Esophagus muscularis mucosa (tissue), 4 donors: ENCODE data around the gene AUTS2.

Source experiments
- EP300 ChIP-seq: sonication (generic); formaldehyde crosslinking; IDR thresholded peaks from one replicate; pipeline ENCODE4 v1.6.1; 2017; ENCODE audit warnings: antibody characterized with exemption
- POLR2A ChIP-seq: fragments of 450-650 bp; IDR thresholded peaks from one replicate; pipeline ENCODE4 v1.6.1; 2017; ENCODE audit warnings: antibody characterized with exemption, moderate library complexity, mild to moderate bottlenecking, low read depth
- POLR2AphosphoS5 ChIP-seq, 2 donors: sonication (generic); formaldehyde crosslinking; IDR thresholded peaks; one replicate each; pipeline ENCODE4 v1.6.1; 2017; ENCODE audit warnings: antibody characterized with exemption in 2 of 2
- TF ChIP-seq, protein P1 (sequence below), 3 experiments: fragments of 200-600 bp in 2 of 3; fragments of 450-650 bp in 1 of 3; sonication (generic) in 2 of 3; IDR thresholded peaks; one replicate each; pipeline ENCODE4 v1.5.1; 2017 to 2019; ENCODE audit warnings: antibody characterized with exemption in 3 of 3, mild to moderate bottlenecking in 2 of 3, moderate library complexity in 1 of 3

- TF ChIP-seq, protein P1, sequence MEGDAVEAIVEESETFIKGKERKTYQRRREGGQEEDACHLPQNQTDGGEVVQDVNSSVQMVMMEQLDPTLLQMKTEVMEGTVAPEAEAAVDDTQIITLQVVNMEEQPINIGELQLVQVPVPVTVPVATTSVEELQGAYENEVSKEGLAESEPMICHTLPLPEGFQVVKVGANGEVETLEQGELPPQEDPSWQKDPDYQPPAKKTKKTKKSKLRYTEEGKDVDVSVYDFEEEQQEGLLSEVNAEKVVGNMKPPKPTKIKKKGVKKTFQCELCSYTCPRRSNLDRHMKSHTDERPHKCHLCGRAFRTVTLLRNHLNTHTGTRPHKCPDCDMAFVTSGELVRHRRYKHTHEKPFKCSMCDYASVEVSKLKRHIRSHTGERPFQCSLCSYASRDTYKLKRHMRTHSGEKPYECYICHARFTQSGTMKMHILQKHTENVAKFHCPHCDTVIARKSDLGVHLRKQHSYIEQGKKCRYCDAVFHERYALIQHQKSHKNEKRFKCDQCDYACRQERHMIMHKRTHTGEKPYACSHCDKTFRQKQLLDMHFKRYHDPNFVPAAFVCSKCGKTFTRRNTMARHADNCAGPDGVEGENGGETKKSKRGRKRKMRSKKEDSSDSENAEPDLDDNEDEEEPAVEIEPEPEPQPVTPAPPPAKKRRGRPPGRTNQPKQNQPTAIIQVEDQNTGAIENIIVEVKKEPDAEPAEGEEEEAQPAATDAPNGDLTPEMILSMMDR (IDR thresholded peaks at IDR 0.05): no peak
- TF ChIP-seq POLR2AphosphoS5 (IDR thresholded peaks at IDR 0.05) (no peak), POLR2A (no peak), EP300 (no peak)
Observed at GRCh38 chr7:69765879-69766278, 167.6 kb downstream of the AUTS2 start.
